Lower leg skin (tissue), 4 donors: ENCODE results near the gene MARCHF6. TPM values are rescaled to one million over a fixed set of nuclear protein-coding genes. Genes with fewer than 3 reads are reported as not detected.
A peak's percentile ranks its signal among the peaks of the same experiment; 100 is the strongest.

Experiments
- DNase-seq, 2 donors: peaks; one replicate each; pipeline ENCODE4 v3.0.0-alpha.2; 2019; ENCODE audit warnings: low spot score in 2 of 2
- H3K4me3 ChIP-seq: fragments of 200-600 bp; sonication (generic); 2 replicates; pipeline ENCODE4 v1.5.1; 2017; ENCODE audit warnings: mild to moderate bottlenecking, low read depth; ENCODE audit not compliant: poor library complexity, severe bottlenecking
- CTCF ChIP-seq, 3 donors: fragments of 450-650 bp; IDR thresholded peaks; one replicate each; pipeline ENCODE4 v1.5.1; 2016; ENCODE audit warnings: antibody characterized with exemption in 3 of 3, mild to moderate bottlenecking in 3 of 3, moderate library complexity in 2 of 3
- POLR2A ChIP-seq, 2 donors: fragments of 450-650 bp; IDR thresholded peaks; one replicate each; pipeline ENCODE4 v1.6.1; 2016 to 2017; ENCODE audit warnings: antibody characterized with exemption in 2 of 2, mild to moderate bottlenecking in 1 of 2, moderate library complexity in 1 of 2
- WGBS, 2 donors: methylation state at CpG; one replicate each; pipeline ENCODE4 v1.1.5; 2018; 5-methylcytosine and 5-hydroxymethylcytosine counted together
- intact Hi-C: fragments of 100-400 bp; cut with DNase I; formaldehyde crosslinking; loops from one replicate; pipeline ENCODE4 v1.15.0; 2023; ENCODE audit warnings: low total_unique reads
- total RNA-seq, 4 donors: library from RNA; depleted of rRNA; stranded (reverse); fragments of >200 nt; gene quantifications; one replicate each; pipeline ENCODE4 v1.1.0, GENCODE V29; 2016

MARCHF6 gene
- total RNA-seq, 4 donors from 2014 or later, result 53.0 to 82.0 (median 63.3) TPM

DNA sequence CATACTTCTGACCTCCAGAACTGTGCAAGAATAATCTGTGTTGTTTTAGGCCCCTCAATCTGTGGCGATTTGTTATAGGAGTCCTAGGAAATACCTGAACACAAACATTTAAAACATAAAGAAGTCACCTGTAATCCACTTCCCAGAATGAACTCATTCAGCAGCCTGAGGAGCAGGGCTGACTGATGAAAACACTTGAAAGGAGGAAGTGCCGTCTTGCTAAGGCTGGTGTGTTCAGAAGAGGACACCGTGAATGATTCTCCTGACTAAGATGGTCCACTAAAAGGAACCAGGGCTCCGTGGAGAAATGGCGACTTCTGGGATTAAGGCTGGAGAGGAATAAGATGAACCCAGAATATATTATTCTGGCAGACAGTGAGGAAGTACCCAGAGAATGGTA, 18.7 kb upstream of the MARCHF6 start:
- WGBS, 2 donors, result 90 to 91% methylated on average over 5 of the region's 5 CpGs
- TF ChIP-seq POLR2A (IDR thresholded peaks at IDR 0.05), result no peak
- H3K4me3 ChIP-seq, result no peak overlapping the region
- peak; percentile 12 to 20 for DNase-seq
- intact Hi-C loops, result no loop called here

DNA sequence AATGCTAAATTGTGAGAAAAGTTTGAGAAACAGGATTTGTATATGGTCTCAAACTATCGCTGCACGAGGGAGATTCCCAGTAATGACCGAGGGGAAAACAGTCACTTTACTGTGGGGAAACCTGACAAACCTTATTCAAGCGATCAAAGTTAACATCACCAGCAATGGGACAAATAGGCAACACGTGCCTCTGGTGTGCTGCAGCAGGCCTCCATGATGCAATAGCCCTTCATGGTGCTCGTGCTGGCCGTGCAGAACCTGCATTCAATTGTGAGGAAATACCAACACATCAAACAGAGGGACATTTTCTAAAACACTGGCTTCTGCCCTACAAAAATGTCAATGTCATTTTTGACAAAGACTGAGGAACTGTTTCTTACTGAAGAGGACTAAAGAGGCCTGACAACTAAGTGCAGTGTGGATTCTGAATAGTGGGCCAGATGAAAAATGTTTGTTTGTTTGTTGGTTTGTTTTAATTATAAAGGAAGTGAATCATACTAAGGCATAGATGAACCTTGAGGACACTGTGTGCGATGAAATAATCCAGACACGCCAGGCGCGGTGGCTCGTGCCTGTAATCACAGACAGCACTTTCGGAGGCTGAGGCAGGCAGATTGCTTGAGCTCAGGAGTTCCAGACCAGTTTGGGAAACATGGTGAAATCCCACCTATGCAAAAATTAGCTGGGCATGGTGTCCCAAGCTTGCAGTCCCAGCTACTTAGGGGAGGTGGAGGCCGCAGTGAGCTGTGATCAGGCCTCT, 17.6 kb upstream of the MARCHF6 start:
- no peak for TF ChIP-seq POLR2A (IDR thresholded peaks at IDR 0.05)
- no peak for TF ChIP-seq CTCF (IDR thresholded peaks at IDR 0.05)

DNA sequence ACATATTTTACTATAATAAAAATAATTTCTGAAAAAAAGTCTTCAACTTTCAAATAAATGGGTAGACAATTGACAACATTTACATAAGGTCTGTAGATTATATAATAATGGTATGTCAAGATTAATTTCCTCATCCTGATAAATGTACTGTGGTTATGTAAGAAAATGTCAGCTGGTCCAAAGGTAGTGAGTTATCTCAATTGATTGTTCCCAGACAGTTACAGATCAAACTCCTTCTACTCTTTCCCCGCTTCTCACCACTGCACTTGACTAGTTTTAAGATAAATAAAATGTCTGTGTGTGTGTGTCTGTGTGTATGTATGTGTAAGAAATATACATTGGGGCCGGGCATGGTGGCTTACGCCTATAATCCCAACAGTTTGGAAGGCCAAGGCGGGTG, 16.4 kb upstream of the MARCHF6 start:
- WGBS, 2 donors, result 94 to 97% methylated on average over 4 of the region's 4 CpGs
- DNase-seq, result peak in 1 of 2 donors; percentile 17
- no peak overlapping the region for H3K4me3 ChIP-seq
- intact Hi-C loops, result no loop called here
- TF ChIP-seq CTCF (IDR thresholded peaks at IDR 0.05) (no peak), POLR2A (IDR thresholded peaks at IDR 0.05) (no peak)

More for the DNA sequence above, 17.6 kb upstream of the MARCHF6 start:
- intact Hi-C loops, result no loop called here
- 94 to 97% methylated on average over 14 of the region's 14 CpGs for WGBS, 2 donors
- DNase-seq, result peak; percentile 9 to 49
- H3K4me3 ChIP-seq, result no peak overlapping the region

DNA sequence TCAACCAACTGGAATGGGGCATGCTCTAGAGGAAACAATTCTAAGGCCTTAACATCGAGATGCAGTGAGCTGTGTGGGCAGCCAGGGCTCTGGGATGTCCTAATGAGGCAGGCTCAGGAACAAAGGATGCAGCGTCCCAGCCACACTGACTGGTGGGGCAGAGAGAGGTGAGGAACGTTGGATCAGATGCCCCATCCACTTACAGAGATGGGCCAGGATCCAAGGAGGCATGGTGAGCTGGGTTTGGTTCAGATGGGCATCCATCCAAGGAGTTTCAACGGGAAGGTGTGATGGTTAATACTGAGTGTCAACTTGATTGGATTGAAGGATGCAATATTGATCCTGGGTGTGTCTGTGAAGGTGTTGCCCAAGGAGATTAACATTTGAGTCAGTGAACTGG, 15.5 kb upstream of the MARCHF6 start:
- intact Hi-C loops, result no loop called here
- H3K4me3 ChIP-seq, result no peak overlapping the region
- WGBS, 2 donors, result 55 to 70% methylated on average over 4 of the region's 4 CpGs
- no peak for TF ChIP-seq CTCF (IDR thresholded peaks at IDR 0.05)
- TF ChIP-seq POLR2A (IDR thresholded peaks at IDR 0.05), result no peak
- peak in 1 of 2 donors; percentile 59 for DNase-seq

- 84 to 93% methylated on average over 2 of the region's 2 CpGs for WGBS, 2 donors
- DNase-seq, result peak in 1 of 2 donors; percentile 10
- intact Hi-C loops, result no loop called here
- H3K4me3 ChIP-seq, result no peak overlapping the region
- TF ChIP-seq CTCF (IDR thresholded peaks at IDR 0.05) (no peak), POLR2A (IDR thresholded peaks at IDR 0.05) (no peak)
Observed at GRCh38 chr5:10338686-10339057, 14.8 kb upstream of the MARCHF6 start.

DNA sequence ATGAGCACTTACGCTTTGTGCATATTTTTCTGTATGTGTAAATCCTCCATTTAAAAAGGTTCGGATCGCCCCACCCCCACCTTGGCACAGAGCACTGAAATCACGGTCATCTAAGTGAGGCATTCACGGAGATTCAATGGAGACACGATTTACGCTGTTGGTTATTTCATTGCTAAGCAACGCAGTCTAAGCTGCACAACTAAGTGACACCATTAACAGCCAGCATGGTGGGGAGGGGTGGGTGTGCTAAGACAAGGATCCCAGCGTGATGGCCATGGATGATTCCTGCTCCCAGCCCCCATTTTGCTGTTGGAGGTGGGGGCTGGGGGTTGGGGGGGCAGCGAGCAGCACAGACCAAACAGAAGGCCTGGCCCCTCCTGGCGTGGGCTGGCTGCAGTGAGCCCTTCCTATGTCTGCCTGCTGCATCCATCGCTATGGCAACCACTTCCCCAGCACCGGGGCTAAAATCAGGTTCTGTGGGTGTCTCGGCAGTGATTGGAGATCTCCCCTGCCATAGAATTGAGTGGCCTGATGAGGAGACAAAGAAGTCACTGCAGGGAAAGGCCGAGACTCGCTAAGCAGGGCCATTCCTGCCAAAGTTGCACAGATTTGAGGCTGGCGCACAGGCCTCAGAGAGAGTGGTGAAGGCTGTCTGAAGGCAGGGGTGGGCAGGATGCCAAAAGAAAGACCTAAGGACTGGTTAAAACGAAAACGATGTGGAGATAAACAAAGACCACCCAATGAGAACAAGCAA, 14.3 kb upstream of the MARCHF6 start:
- peak in 1 of 2 donors; percentile 75 for DNase-seq
- WGBS, 2 donors, result 72 to 75% methylated on average over 16 to 19 of the region's 19 CpGs
- H3K4me3 ChIP-seq, result no peak overlapping the region
- no peak for TF ChIP-seq CTCF (IDR thresholded peaks at IDR 0.05)
- no peak for TF ChIP-seq POLR2A (IDR thresholded peaks at IDR 0.05)
- intact Hi-C loops, result no loop called here
